ENCODE results near the gene ALG14.

DNA sequence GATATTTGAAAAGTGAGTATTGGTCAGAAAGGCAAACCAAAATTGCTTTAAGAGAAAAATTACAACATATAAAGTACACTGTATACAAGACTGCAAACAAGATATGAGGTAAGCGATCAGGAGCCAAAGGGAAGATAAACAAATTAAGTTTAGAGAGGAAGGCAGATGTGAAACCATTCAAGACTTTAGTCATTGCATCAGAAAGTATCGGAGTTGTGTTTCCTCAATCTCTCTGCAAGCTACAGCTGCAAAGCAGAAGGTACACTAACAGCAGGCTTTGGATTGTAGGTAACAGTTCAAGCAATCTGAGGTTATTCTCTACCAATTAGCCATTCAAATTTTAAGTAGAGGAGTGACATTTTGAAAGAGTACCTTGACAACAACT is 23.1 kb upstream of the ALG14 start:
- TF ChIP-seq, protein P1, sequence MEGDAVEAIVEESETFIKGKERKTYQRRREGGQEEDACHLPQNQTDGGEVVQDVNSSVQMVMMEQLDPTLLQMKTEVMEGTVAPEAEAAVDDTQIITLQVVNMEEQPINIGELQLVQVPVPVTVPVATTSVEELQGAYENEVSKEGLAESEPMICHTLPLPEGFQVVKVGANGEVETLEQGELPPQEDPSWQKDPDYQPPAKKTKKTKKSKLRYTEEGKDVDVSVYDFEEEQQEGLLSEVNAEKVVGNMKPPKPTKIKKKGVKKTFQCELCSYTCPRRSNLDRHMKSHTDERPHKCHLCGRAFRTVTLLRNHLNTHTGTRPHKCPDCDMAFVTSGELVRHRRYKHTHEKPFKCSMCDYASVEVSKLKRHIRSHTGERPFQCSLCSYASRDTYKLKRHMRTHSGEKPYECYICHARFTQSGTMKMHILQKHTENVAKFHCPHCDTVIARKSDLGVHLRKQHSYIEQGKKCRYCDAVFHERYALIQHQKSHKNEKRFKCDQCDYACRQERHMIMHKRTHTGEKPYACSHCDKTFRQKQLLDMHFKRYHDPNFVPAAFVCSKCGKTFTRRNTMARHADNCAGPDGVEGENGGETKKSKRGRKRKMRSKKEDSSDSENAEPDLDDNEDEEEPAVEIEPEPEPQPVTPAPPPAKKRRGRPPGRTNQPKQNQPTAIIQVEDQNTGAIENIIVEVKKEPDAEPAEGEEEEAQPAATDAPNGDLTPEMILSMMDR (IDR thresholded peaks at IDR 0.05), result no peak
- no peak for TF ChIP-seq POLR2A (IDR thresholded peaks at IDR 0.05)

All from esophagus squamous epithelium (tissue), 4 donors.